ENCODE data around the gene SOS1. TPM values are rescaled to one million over a fixed set of nuclear protein-coding genes. Genes with fewer than 3 reads are reported as not detected.

Gene SOS1
- total and polyA plus RNA-seq, 2 donors (not counting 1 experiment from before 2014, with no cell fraction given): 18.2 to 58.1 TPM

DNA sequence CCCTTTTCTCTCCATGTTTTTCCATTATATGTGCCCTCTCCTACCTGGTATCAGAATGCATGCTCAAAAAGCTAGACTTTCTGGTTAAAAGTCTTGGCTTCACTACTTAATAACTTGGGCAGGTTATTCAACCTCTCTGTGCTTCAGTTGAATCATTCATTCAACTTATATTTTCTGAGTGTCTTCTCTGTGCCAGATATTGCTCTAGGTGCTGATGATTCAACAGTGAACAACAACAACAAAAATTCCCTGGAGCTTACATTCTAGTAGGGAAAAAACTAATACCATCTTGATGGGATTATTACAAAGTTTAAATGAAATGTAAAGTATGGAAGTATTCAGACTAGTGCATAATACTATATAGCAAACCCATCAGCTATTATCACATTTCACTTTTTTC is 55.2 kb downstream of the SOS1 start:
- no peak overlapping the region for H2AFZ ChIP-seq (ENCODE audit: insufficient read depth, low read depth, low read length, poor library complexity, severe bottlenecking)
- no peak overlapping the region for H3K9ac ChIP-seq (ENCODE audit: low read length)
- H3K4me1 Mint-ChIP-seq: peaks cover 8% of the 10 kb centered on the region
- no peaks in the 10 kb centered on the region for H3K9me3 ChIP-seq (ENCODE audit: control extremely low read depth in 1 of 3, control insufficient read depth in 2 of 3, insufficient read depth in 1 of 3, low read length in 2 of 3)
- no peaks in the 10 kb centered on the region for H3K27me3 ChIP-seq (replicated peaks in 1 of 4; ENCODE audit: control extremely low read depth in 1 of 4, control insufficient read depth in 3 of 4, insufficient read depth in 4 of 4, low read length in 3 of 4)
- H3K4me2 ChIP-seq (replicated peaks; ENCODE audit: low read depth, low read length, poor library complexity, severe bottlenecking): no peak overlapping the region
- H3K36me3 ChIP-seq (replicated peaks in 1 of 2; ENCODE audit: control extremely low read depth in 1 of 2, control insufficient read depth in 1 of 2, extremely low read depth in 1 of 2, insufficient read depth in 2 of 2, low read length in 1 of 2): peaks cover 0 to 16% of the 10 kb centered on the region in 2 experiments
- H3K27ac Mint-ChIP-seq: no peak overlapping the region
- H3K27ac ChIP-seq (ENCODE audit: low read length in 2 of 2): peak overlapping the region in 1 of 2 donors; percentile 48
- ChIA-PET CTCF (interaction anchor here (3.2 to 14.6 kb wide), 2 partner anchors 119 to 164 kb away, joined by 9 to 400 read pairs; no protein-coding TSS in a partner anchor), POLR2A (interaction anchor here (0.6 kb wide), 1 partner anchor 40 kb away, joined by 3 read pairs; no protein-coding TSS in a partner anchor)
- no peaks in the 10 kb centered on the region for H3K27me3 Mint-ChIP-seq
- H3K4me3 Mint-ChIP-seq: no peak overlapping the region
- no peak for DNase-seq
- intact Hi-C loops (cut with micrococcal nuclease): no loop called here
- H3K4me3 ChIP-seq (ENCODE audit: control extremely low read depth in 1 of 5, extremely low read depth in 1 of 5, insufficient read depth in 1 of 5, low read depth in 2 of 5, low read length in 4 of 5): no peak overlapping the region
- ATAC-seq (ENCODE audit: low read depth): no peak
- H3K4me1 ChIP-seq (ENCODE audit: control insufficient read depth in 2 of 2, insufficient read depth in 2 of 2, low read length in 2 of 2): no peaks in the 10 kb centered on the region
- no peaks in the 10 kb centered on the region for H3K79me2 ChIP-seq (ENCODE audit: control insufficient read depth, insufficient read depth, low read length)
- peaks cover 6% of the 10 kb centered on the region for H4K20me1 ChIP-seq (ENCODE audit: control insufficient read depth, insufficient read depth, low read length, poor library complexity, severe bottlenecking)
- no peaks in the 10 kb centered on the region for H3K9me3 Mint-ChIP-seq (ENCODE audit: insufficient read depth)
- no peak for TF ChIP-seq EZH2 (IDR thresholded peaks at IDR 0.05; ENCODE audit: borderline replicate concordance, insufficient read depth, low read depth, low read length, poor library complexity, severe bottlenecking)
- TF ChIP-seq, protein P1, sequence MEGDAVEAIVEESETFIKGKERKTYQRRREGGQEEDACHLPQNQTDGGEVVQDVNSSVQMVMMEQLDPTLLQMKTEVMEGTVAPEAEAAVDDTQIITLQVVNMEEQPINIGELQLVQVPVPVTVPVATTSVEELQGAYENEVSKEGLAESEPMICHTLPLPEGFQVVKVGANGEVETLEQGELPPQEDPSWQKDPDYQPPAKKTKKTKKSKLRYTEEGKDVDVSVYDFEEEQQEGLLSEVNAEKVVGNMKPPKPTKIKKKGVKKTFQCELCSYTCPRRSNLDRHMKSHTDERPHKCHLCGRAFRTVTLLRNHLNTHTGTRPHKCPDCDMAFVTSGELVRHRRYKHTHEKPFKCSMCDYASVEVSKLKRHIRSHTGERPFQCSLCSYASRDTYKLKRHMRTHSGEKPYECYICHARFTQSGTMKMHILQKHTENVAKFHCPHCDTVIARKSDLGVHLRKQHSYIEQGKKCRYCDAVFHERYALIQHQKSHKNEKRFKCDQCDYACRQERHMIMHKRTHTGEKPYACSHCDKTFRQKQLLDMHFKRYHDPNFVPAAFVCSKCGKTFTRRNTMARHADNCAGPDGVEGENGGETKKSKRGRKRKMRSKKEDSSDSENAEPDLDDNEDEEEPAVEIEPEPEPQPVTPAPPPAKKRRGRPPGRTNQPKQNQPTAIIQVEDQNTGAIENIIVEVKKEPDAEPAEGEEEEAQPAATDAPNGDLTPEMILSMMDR (IDR thresholded peaks at IDR 0.05): no peak

DNA sequence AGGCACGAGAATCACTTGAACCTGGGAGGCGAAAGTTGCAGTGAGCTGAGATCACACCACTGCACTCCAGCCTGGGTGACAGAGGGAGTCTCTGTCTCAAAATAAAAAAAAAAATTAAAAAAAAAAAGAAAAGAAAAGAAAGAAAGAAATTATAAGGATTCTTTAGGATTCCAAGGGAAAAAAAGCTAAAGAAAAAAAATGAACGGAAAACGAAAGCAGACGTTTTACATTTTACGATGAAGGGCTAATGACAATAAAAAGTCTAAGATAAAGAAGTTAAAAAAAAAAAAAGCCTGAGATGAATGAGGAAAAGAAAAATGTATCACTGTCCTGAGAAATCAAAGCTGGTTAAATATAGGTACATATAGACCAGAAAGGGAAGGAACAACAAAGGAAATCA is 58.5 kb downstream of the SOS1 start:
- Histone ChIP-seq H3K9ac (ENCODE audit: low read length) (no peak overlapping the region), H3K9me3 (ENCODE audit: control extremely low read depth in 1 of 3, control insufficient read depth in 2 of 3, insufficient read depth in 1 of 3, low read length in 2 of 3) (no peaks in the 10 kb centered on the region), H3K27ac (ENCODE audit: low read length in 2 of 2) (no peak overlapping the region), H3K4me2 (replicated peaks; ENCODE audit: low read depth, low read length, poor library complexity, severe bottlenecking) (no peak overlapping the region), H3K4me3 (ENCODE audit: control extremely low read depth in 1 of 5, extremely low read depth in 1 of 5, insufficient read depth in 1 of 5, low read depth in 2 of 5, low read length in 4 of 5) (no peak overlapping the region), H2AFZ (ENCODE audit: insufficient read depth, low read depth, low read length, poor library complexity, severe bottlenecking) (no peak overlapping the region), H3K4me1 (ENCODE audit: control insufficient read depth in 2 of 2, insufficient read depth in 2 of 2, low read length in 2 of 2) (no peaks in the 10 kb centered on the region), H3K36me3 (replicated peaks in 1 of 2; ENCODE audit: control extremely low read depth in 1 of 2, control insufficient read depth in 1 of 2, extremely low read depth in 1 of 2, insufficient read depth in 2 of 2, low read length in 1 of 2) (peaks cover 1 to 15% of the 10 kb centered on the region in 2 experiments), H3K79me2 (ENCODE audit: control insufficient read depth, insufficient read depth, low read length) (peaks cover 11% of the 10 kb centered on the region), H4K20me1 (ENCODE audit: control insufficient read depth, insufficient read depth, low read length, poor library complexity, severe bottlenecking) (peaks cover 6% of the 10 kb centered on the region), H3K27me3 (replicated peaks in 1 of 4; ENCODE audit: control extremely low read depth in 1 of 4, control insufficient read depth in 3 of 4, insufficient read depth in 4 of 4, low read length in 3 of 4) (no peaks in the 10 kb centered on the region)
- DNase-seq (no peak), ATAC-seq (ENCODE audit: low read depth) (no peak)
- no peaks in the 10 kb centered on the region for H3K27me3 Mint-ChIP-seq
- intact Hi-C loops (cut with micrococcal nuclease): no loop called here
- ChIA-PET CTCF (interaction anchor here (0.7 to 14.6 kb wide), 13 partner anchors 9 to 435 kb away, joined by 3 to 400 read pairs (median 4); partner anchors contain the start of gene SOS1), POLR2A (no interaction called here)
- 100% methylated on average over 1 of the region's 6 CpGs for WGBS (ENCODE audit: insufficient coverage)
- H3K4me1 Mint-ChIP-seq: no peaks in the 10 kb centered on the region
- H3K9me3 Mint-ChIP-seq (ENCODE audit: insufficient read depth): no peaks in the 10 kb centered on the region
- no peak for TF ChIP-seq EZH2 (IDR thresholded peaks at IDR 0.05; ENCODE audit: borderline replicate concordance, insufficient read depth, low read depth, low read length, poor library complexity, severe bottlenecking)
- TF ChIP-seq, protein P1 (IDR thresholded peaks at IDR 0.05): no peak
- no peak overlapping the region for H3K4me3 Mint-ChIP-seq
- no peak overlapping the region for H3K27ac Mint-ChIP-seq

Data from B cell (primary cell).